ENCODE data around the gene PRKCQ.

DNA sequence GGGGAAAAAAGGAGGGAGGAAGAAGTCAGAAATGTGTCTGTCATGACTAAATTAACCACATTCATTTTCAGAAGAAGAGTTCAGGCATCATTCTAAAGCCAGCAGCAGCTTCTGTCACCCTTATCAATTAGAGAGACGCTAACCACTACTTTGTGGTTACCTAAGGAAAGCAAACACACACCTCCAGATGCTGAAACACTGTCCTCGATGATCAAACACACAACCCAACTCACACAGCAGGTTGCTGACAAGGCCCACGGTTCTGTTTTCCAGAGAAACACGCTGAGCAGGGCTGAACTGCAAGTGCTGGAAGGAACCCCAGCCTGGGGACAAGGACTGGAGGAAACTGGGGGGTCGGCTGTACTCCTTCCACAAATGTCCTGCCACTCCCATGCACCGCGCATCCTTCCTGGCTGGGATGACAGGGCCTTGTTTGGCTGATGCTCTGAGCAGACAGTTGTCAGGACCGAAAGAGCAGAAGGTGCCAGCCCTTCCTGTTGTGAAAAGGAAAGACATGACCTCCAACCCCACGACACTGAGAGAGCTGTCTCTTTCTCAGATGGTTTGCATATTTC lies 36.6 kb downstream of the PRKCQ start:
- TF ChIP-seq FOXK2 (IDR thresholded peaks at IDR 0.05) = no peak
- TF ChIP-seq FOXA1 (IDR thresholded peaks at IDR 0.05) = no peak

Measured in HEK293T (cell line).